Measurements from ENCODE around the gene CTNNA2.

DNA sequence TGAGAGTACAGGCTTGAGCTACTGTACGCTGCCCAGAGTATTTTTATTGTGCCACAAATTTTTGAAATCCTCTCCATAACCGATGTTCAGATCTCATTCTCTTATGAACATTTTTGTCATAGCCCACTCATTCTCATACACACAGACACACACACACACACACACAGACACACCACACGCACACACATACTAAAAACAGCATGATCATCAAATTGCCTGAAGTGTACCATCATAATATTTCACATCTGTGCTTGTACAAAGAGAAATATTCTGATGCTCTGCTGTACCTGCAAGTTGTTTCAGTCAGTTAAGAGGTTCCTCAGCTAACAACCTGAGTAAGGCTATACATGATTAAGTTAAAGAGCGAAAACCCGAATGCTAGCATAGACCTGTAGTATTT lies 696.6 kb downstream of the CTNNA2 start:
- no peak for TF ChIP-seq PPARA (CRISPR knock-in tag; IDR thresholded peaks at IDR 0.05; ENCODE audit: borderline replicate concordance)
- TF ChIP-seq RARB (CRISPR knock-in tag; IDR thresholded peaks at IDR 0.05): no peak
- TF ChIP-seq ZNF70 (CRISPR knock-in tag; IDR thresholded peaks at IDR 0.05): no peak
